ENCODE measurements around the gene PRADC1.

Gene PRADC1

GRCh38 chr2:73258186-73258912, 25.3 kb upstream of the PRADC1 start:
- DNase-seq = no peak

- DNase-seq = no peak
Measured at GRCh38 chr2:73257425-73258125, 24.5 kb upstream of the PRADC1 start.

GRCh38 chr2:73257021-73257420, 24.0 kb upstream of the PRADC1 start:
- DNase-seq = no peak

- DNase-seq = no peak
Measured at GRCh38 chr2:73256618-73256922, 23.5 kb upstream of the PRADC1 start.

- no peak for DNase-seq
Measured at GRCh38 chr2:73255907-73256617, 23.0 kb upstream of the PRADC1 start.

- no peak for DNase-seq
Measured at GRCh38 chr2:73255007-73255644, 22.1 kb upstream of the PRADC1 start.

- no peak for DNase-seq
Measured at GRCh38 chr2:73254343-73255006, 21.4 kb upstream of the PRADC1 start.

GRCh38 chr2:73253901-73254300, 20.9 kb upstream of the PRADC1 start:
- DNase-seq = no peak

GRCh38 chr2:73253400-73253799, 20.4 kb upstream of the PRADC1 start:
- no peak for DNase-seq

- no peak for DNase-seq
Measured at GRCh38 chr2:73252238-73253027, 19.4 kb upstream of the PRADC1 start.

- no peak for DNase-seq
Measured at GRCh38 chr2:73250872-73251846, 18.1 kb upstream of the PRADC1 start.

- DNase-seq = no peak
Measured at GRCh38 chr2:73249636-73250035, 16.6 kb upstream of the PRADC1 start.

GRCh38 chr2:73246850-73247249, 13.8 kb upstream of the PRADC1 start:
- DNase-seq = no peak

- no peak for DNase-seq
Measured at GRCh38 chr2:73244580-73244979, 11.5 kb upstream of the PRADC1 start.

- DNase-seq = no peak
Measured at GRCh38 chr2:73243884-73244570, 11.0 kb upstream of the PRADC1 start.

GRCh38 chr2:73239776-73240175, 6.7 kb upstream of the PRADC1 start:
- DNase-seq = no peak

- no peak for DNase-seq
Measured at GRCh38 chr2:73238976-73239375, 5.9 kb upstream of the PRADC1 start.

- DNase-seq = no peak
Measured at GRCh38 chr2:73238149-73238548, 5.1 kb upstream of the PRADC1 start.

- no peak for DNase-seq
Measured at GRCh38 chr2:73237168-73237567, 4.1 kb upstream of the PRADC1 start.

GRCh38 chr2:73235315-73236028, 2.4 kb upstream of the PRADC1 start:
- no peak for DNase-seq

Measured in activated naive CD4-positive, alpha-beta T cell treated with Interleukin-2 at 50 U/mL for 16 hours (primary cell).